Brain microvascular endothelial cell (primary cell): ENCODE measurements around the gene BUD13.

Experiments used
- DNase-seq: peaks from one replicate; pipeline ENCODE4 v3.0.0-alpha.2; 2020
- H3K27ac ChIP-seq: fragments of 250-450 bp; sonication (Bioruptor Pico); 2 replicates; pipeline ENCODE4 v1.5.1; 2020; ENCODE audit warnings: mild to moderate bottlenecking, moderate library complexity
- H3K27me3 ChIP-seq: fragments of 250-450 bp; sonication (Bioruptor Pico); replicated peaks from 2 replicates; pipeline ENCODE4 v1.5.1; 2020; ENCODE audit warnings: mild to moderate bottlenecking
- H3K36me3 ChIP-seq: fragments of 250-450 bp; sonication (Bioruptor Pico); replicated peaks from 2 replicates; pipeline ENCODE4 v1.5.1; 2020; ENCODE audit warnings: mild to moderate bottlenecking
- H3K4me3 ChIP-seq: 2 replicates; pipeline ENCODE4 v1.5.1; 2011; ENCODE audit warnings: low read depth, mild to moderate bottlenecking, control low read depth, low read length, moderate library complexity
- in situ Hi-C: cut with HindIII; loops from 2 replicates; pipeline ENCODE4 v1.10.0; 2017; ENCODE audit warnings: low sequenced_read_pairs, low pct_ligation_motif_present
- TF ChIP-seq, protein P1 (sequence below): IDR thresholded peaks from 2 replicates; pipeline ENCODE4 v1.5.1; 2011; ENCODE audit warnings: low read depth, mild to moderate bottlenecking, moderate library complexity, low read length, control low read depth, inconsistent platforms; ENCODE audit errors: missing control alignments

The BUD13 gene

GRCh38 chr11:116796548-116796947, 23.8 kb upstream of the BUD13 start:
- TF ChIP-seq, protein P1, sequence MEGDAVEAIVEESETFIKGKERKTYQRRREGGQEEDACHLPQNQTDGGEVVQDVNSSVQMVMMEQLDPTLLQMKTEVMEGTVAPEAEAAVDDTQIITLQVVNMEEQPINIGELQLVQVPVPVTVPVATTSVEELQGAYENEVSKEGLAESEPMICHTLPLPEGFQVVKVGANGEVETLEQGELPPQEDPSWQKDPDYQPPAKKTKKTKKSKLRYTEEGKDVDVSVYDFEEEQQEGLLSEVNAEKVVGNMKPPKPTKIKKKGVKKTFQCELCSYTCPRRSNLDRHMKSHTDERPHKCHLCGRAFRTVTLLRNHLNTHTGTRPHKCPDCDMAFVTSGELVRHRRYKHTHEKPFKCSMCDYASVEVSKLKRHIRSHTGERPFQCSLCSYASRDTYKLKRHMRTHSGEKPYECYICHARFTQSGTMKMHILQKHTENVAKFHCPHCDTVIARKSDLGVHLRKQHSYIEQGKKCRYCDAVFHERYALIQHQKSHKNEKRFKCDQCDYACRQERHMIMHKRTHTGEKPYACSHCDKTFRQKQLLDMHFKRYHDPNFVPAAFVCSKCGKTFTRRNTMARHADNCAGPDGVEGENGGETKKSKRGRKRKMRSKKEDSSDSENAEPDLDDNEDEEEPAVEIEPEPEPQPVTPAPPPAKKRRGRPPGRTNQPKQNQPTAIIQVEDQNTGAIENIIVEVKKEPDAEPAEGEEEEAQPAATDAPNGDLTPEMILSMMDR, result no peak

GRCh38 chr11:116794851-116795250, 22.1 kb upstream of the BUD13 start:
- H3K27ac ChIP-seq, result no peak overlapping the region
- in situ Hi-C loops, result no loop called here
- H3K36me3 ChIP-seq, result no peaks in the 10 kb centered on the region
- H3K4me3 ChIP-seq, result no peak overlapping the region
- H3K27me3 ChIP-seq, result no peaks in the 10 kb centered on the region
- DNase-seq, result no peak
- TF ChIP-seq, protein P1, result no peak

More at GRCh38 chr11:116796548-116796947, 23.8 kb upstream of the BUD13 start:
- H3K36me3 ChIP-seq, result no peaks in the 10 kb centered on the region
- no peaks in the 10 kb centered on the region for H3K27me3 ChIP-seq
- no peak for DNase-seq
- in situ Hi-C loops, result no loop called here
- no peak overlapping the region for H3K4me3 ChIP-seq
- H3K27ac ChIP-seq, result no peak overlapping the region

DNA sequence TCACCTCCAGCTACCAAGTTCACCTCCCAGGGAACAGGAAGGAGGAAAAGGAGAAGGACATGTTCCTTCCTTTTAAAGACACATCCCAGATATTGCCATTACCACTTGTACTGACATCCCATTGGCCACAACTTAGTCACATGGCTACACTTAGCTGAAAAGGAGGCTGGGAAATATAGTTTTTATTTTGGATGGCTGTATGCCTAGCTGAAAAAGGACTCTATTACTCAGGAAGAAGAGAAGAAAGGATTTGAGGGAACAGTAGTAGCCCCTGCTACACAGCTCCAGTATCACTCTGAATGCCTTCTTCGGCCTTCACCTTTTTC, 20.9 kb upstream of the BUD13 start:
- in situ Hi-C loops, result no loop called here
- DNase-seq, result no peak
- Histone ChIP-seq H3K4me3 (no peak overlapping the region), H3K36me3 (no peaks in the 10 kb centered on the region), H3K27ac (no peak overlapping the region), H3K27me3 (no peaks in the 10 kb centered on the region)
- TF ChIP-seq, protein P1, result no peak

GRCh38 chr11:116792869-116793771, 20.3 kb upstream of the BUD13 start:
- Histone ChIP-seq H3K27me3 (no peaks in the 10 kb centered on the region), H3K27ac (no peak overlapping the region), H3K4me3 (no peak overlapping the region), H3K36me3 (no peaks in the 10 kb centered on the region)
- DNase-seq, result peak; percentile 60
- in situ Hi-C loops, result no loop called here
- TF ChIP-seq, protein P1, result no peak

DNA sequence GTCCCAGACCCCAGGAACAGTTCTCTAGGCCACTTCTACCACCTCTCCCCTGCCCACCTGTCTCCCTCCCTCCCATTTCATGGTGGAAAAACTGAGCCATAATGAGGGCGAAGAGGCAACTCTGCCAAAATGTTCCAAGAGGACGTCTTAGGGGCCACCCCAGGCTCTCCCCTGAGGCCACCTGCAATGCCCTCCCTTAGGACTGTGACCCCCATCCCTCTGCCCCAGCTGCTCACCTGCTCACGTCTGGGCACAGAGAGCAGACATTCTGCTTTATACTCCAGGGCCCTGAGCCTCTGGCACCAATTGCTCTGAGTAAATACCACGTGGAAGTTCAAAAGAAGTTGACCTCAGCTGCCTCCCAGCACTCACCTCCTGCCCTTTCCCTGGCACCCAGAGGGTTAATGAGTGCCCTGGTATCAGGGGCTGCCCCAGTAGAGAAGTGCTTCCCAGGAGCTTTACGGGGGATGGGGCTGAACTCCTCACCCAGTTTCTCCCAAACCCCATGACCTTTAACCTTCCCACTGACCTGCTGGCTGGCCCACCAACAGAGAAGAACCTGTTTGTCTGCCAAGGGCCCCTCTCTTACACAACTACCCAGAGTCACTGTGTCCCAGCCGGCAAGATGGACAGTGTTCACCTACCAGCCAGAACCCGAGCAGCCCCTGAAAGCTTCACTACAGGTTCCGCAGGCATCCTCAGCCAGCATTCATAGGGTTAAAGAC, 19.5 kb upstream of the BUD13 start:
- no peak for DNase-seq
- no peak overlapping the region for H3K4me3 ChIP-seq
- in situ Hi-C loops, result no loop called here
- no peaks in the 10 kb centered on the region for H3K27me3 ChIP-seq
- H3K27ac ChIP-seq, result no peak overlapping the region
- H3K36me3 ChIP-seq, result no peaks in the 10 kb centered on the region
- TF ChIP-seq, protein P1, result no peak

DNA sequence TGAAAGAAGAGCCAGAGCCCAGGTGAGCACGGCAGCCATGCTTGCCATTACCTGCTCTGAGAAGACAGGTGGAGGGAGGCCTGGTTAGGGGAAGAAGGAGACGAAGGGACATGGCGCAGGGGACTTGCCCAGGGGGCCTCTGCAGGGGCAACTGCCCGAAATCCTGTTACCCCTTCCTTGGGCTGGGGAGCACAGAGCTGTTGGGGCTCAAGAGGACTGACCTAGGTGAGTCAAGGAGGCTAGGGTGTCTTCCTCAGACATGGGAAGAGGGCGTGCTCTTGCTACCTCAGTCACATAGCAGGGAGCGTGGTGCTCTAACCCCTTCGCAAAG, 19.0 kb upstream of the BUD13 start, which contains the start of gene APOA5:
APOA5 (minus strand) TSS at position 67 of the 331 bp plus-strand sequence; CDS start at position 48, 19 bp downstream.
- peak within 1 kb of the TSS; percentile 12 for H3K4me3 ChIP-seq
- H3K36me3 ChIP-seq, result no peaks in the 10 kb centered on the region
- no peak for DNase-seq
- H3K27me3 ChIP-seq, result no peaks in the 10 kb centered on the region
- TF ChIP-seq, protein P1, result no peak
- in situ Hi-C loops, result no loop called here
- no peak within 1 kb of the TSS for H3K27ac ChIP-seq
